SK-N-SH (cell line): Measurements from ENCODE around the gene ISX. TPM values are rescaled to one million over a fixed set of nuclear protein-coding genes. Genes with fewer than 3 reads are reported as not detected.

Experiments
- CTCF ChIA-PET: fragments of 300-600, 350-600 bp; formaldehyde crosslinking; extraction: SDS; loops from one replicate; lab custom pipeline; 2021; lab: Yijun Ruan, JAX
- POLR2A ChIA-PET: fragments of 350-600 bp; sonication (Branson Sonifier 250); formaldehyde crosslinking; extraction: SDS; loops from one replicate; lab custom pipeline; 2020; ENCODE audit warnings: antibody characterized with exemption, inconsistent platforms; lab: Yijun Ruan, JAX
- DNase-seq: peaks from one replicate; pipeline ENCODE4 v3.0.0; 2012
- H2AFZ ChIP-seq: fragments of 200-600 bp; sonication (generic); 2 replicates; pipeline ENCODE4 v1.8.1; 2016; ENCODE audit warnings: antibody characterized with exemption, mild to moderate bottlenecking, low read depth
- H3F3A ChIP-seq: fragments of 200-600 bp; sonication (generic); replicated peaks from 2 replicates; pipeline ENCODE3; 2016; ENCODE audit warnings: antibody characterized with exemption, mild to moderate bottlenecking; ENCODE audit not compliant: insufficient read depth
- H3K27ac ChIP-seq, 2 experiments: fragments of 200-500 bp in 1 of 2; fragments of 200-600 bp in 1 of 2; sonication (Bioruptor generic) in 1 of 2; sonication (generic), shearing (Covaris generic) in 1 of 2; 2 replicates each; pipeline versions ENCODE4 v1.5.1 to v1.6.1; 2014 to 2016; ENCODE audit warnings: low read depth in 2 of 2, inconsistent platforms in 1 of 2, low read length in 1 of 2, mild to moderate bottlenecking in 1 of 2, mixed read lengths in 1 of 2
- H3K27me3 ChIP-seq: fragments of 200-600 bp; sonication (generic), shearing (Covaris generic); 2 replicates; pipeline ENCODE4 v1.6.1; 2016; ENCODE audit warnings: mixed run types; ENCODE audit not compliant: insufficient read depth
- H3K36me3 ChIP-seq, 2 experiments: fragments of 200-500 bp in 1 of 2; fragments of 200-600 bp in 1 of 2; sonication (Bioruptor generic) in 1 of 2; sonication (generic) in 1 of 2; replicated peaks in 1 of 2; 2 replicates each; pipeline versions ENCODE3 to v1.5.1; 2014 to 2016; ENCODE audit warnings: low read length in 1 of 2, mild to moderate bottlenecking in 1 of 2; ENCODE audit not compliant: insufficient read depth in 2 of 2, control insufficient read depth in 1 of 2
- H3K4me1 ChIP-seq, 2 experiments: fragments of 200-500 bp in 1 of 2; fragments of 200-600 bp in 1 of 2; sonication (Bioruptor generic) in 1 of 2; sonication (generic), shearing (Covaris generic) in 1 of 2; 2 replicates each; pipeline versions ENCODE4 v1.5.1 to v1.6.1; 2014 to 2016; ENCODE audit warnings: low read depth in 1 of 2, low read length in 1 of 2, mixed run types in 1 of 2; ENCODE audit not compliant: insufficient read depth in 2 of 2, control insufficient read depth in 1 of 2
- H3K4me2 ChIP-seq: fragments of 200-600 bp; sonication (generic), shearing (Covaris generic); 2 replicates; pipeline ENCODE4 v1.6.1; 2017; ENCODE audit warnings: mixed run types
- H3K4me3 ChIP-seq, 2 experiments: fragments of 200-500 bp in 1 of 2; fragments of 200-600 bp in 1 of 2; sonication (Bioruptor generic) in 1 of 2; sonication (generic), shearing (Covaris generic) in 1 of 2; 2 replicates each; pipeline versions ENCODE4 v1.5.1 to v1.8.1; 2014 to 2016; ENCODE audit warnings: low read depth in 2 of 2, inconsistent platforms in 1 of 2, low read length in 1 of 2, mild to moderate bottlenecking in 1 of 2, mixed read lengths in 1 of 2, moderate library complexity in 1 of 2
- H3K79me2 ChIP-seq: fragments of 200-600 bp; sonication (generic); 2 replicates; pipeline ENCODE4 v1.8.1; 2017; ENCODE audit warnings: mild to moderate bottlenecking; ENCODE audit not compliant: insufficient read depth
- H3K9ac ChIP-seq: fragments of 200-600 bp; sonication (generic); 2 replicates; pipeline ENCODE4 v1.6.1; 2017; ENCODE audit warnings: mixed run types
- H3K9me2 ChIP-seq: fragments of 200-600 bp; sonication (generic); 2 replicates; pipeline ENCODE4 v1.6.1; 2017; ENCODE audit warnings: mixed run types
- H3K9me3 ChIP-seq: fragments of 200-600 bp; sonication (generic); 2 replicates; pipeline ENCODE4 v1.6.1; 2017; ENCODE audit warnings: mixed run types, mild to moderate bottlenecking, moderate library complexity
- H4K20me1 ChIP-seq: fragments of 200-600 bp; sonication (generic); 2 replicates; pipeline ENCODE4 v1.6.1; 2017; ENCODE audit warnings: mild to moderate bottlenecking, mixed run types; ENCODE audit not compliant: insufficient read depth
- CTCF ChIP-seq: fragments of 200-600 bp; sonication (generic); IDR thresholded peaks from 2 replicates; pipeline ENCODE4 v1.6.1; 2017; ENCODE audit warnings: antibody characterized with exemption, mild to moderate bottlenecking, moderate library complexity
- MEF2A ChIP-seq: IDR thresholded peaks from 2 replicates; pipeline ENCODE4 v1.4.0; 2012; ENCODE audit warnings: low read depth, borderline replicate concordance
- MXI1 ChIP-seq: IDR thresholded peaks from 2 replicates; pipeline ENCODE4 v1.6.1; 2012; ENCODE audit warnings: mild to moderate bottlenecking, low read depth, low read length, improper control_type of control experiment
- NRF1 ChIP-seq: IDR thresholded peaks from 2 replicates; pipeline ENCODE4 v1.6.1; 2012; ENCODE audit warnings: low read depth, mild to moderate bottlenecking, low read length
- POLR2AphosphoS5 ChIP-seq: IDR thresholded peaks from 2 replicates; pipeline ENCODE4 v1.6.1; 2012; ENCODE audit warnings: low read depth, low read length
- RCOR1 ChIP-seq: fragments of 150-350 bp; IDR thresholded peaks from 2 replicates; pipeline ENCODE4 v1.6.1; 2017; ENCODE audit warnings: antibody characterized with exemption, low read length
- RFX5 ChIP-seq: IDR thresholded peaks from 2 replicates; pipeline ENCODE4 v1.6.1; 2012; ENCODE audit warnings: mild to moderate bottlenecking, improper control_type of control experiment, low read length
- RXRA ChIP-seq: IDR thresholded peaks from 2 replicates; pipeline ENCODE4 v1.4.0; 2012; ENCODE audit warnings: low read depth, mild to moderate bottlenecking, borderline replicate concordance
- SMC3 ChIP-seq: IDR thresholded peaks from 2 replicates; pipeline ENCODE4 v1.6.1; 2012; ENCODE audit warnings: low read depth, low read length, improper control_type of control experiment
- TAF1 ChIP-seq: IDR thresholded peaks from 2 replicates; pipeline ENCODE4 v1.6.1; 2012; ENCODE audit warnings: low read depth, mild to moderate bottlenecking, low read length, moderate library complexity, borderline replicate concordance
- USF1 ChIP-seq: IDR thresholded peaks from 2 replicates; pipeline ENCODE4 v1.4.0; 2012; ENCODE audit warnings: low read depth, borderline replicate concordance
- ZBTB33 ChIP-seq: IDR thresholded peaks from 2 replicates; pipeline ENCODE4 v1.4.0; 2012; ENCODE audit warnings: low read depth, borderline replicate concordance
- WGBS: methylation state at CpG from one replicate; pipeline ENCODE4 v1.1.6; 2017; ENCODE audit warnings: low lambda C conversion rate; 5-methylcytosine and 5-hydroxymethylcytosine counted together
- polyA plus RNA-seq, 3 experiments: library from polyadenylated mRNA; depleted of rRNA; stranded (reverse); fragments of >200 nt; gene quantifications; 2 replicates each; pipeline ENCODE4 v1.2.3, GENCODE V29; 2012
- TF ChIP-seq, protein P1 (sequence below): IDR thresholded peaks from 2 replicates; pipeline ENCODE4 v1.4.0; 2012; ENCODE audit warnings: low read depth

Gene ISX
- polyA plus RNA-seq, 1 of the 3 experiments (the other 2 are of a cell fraction): not detected

DNA sequence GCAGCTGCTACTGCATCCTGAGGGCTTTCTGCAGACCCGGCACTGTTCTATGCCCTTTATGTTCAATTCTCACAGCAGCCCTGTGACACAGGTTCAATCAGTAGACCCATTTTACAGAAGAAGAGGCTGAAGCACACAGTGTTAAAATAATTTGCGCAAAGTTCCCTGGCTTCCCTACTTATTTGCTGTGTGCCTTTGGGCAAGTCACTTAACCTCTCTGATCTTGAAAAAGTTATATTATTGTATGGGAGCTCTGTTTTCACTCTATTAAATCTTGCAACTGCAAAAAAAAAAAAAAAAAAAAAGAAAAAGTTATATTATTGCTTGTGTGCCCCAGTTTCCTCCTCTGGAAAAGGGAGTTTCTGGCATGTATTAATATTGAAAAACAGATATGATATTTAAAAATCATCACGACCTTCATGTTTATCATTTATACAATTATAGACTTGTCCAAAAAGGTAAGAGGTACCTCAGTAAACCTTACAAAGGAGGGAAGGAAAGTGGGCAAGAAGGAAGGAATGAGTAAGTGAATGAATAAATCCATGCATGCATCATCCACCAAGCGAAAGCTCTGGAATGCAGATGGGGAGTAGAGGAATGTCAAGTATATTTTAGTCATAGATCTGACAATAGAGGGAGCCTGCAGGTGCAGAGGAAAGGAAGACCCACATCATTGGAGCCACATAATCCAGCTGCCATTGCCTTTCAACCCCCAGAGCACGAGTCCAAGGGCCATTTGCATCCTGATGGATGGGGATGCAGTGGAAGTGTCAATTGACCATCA lies 21.2 kb upstream of the ISX start:
- no peak overlapping the region for H3K4me2 ChIP-seq
- TF ChIP-seq, protein P1, sequence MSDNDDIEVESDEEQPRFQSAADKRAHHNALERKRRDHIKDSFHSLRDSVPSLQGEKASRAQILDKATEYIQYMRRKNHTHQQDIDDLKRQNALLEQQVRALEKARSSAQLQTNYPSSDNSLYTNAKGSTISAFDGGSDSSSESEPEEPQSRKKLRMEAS: no peak
- TF ChIP-seq CTCF (no peak), MXI1 (no peak), POLR2AphosphoS5 (no peak), MEF2A (no peak), TAF1 (no peak), USF1 (no peak), ZBTB33 (no peak), SMC3 (no peak), RXRA (no peak), NRF1 (no peak), RCOR1 (no peak), RFX5 (no peak)
- no peak overlapping the region for H3K4me3 ChIP-seq
- no peaks in the 10 kb centered on the region for H3K27me3 ChIP-seq
- no peaks in the 10 kb centered on the region for H3K79me2 ChIP-seq
- no peaks in the 10 kb centered on the region for H4K20me1 ChIP-seq
- no peak overlapping the region for H2AFZ ChIP-seq
- H3K9me2 ChIP-seq: no peaks in the 10 kb centered on the region
- H3K9me3 ChIP-seq: no peaks in the 10 kb centered on the region
- no peaks in the 10 kb centered on the region for H3F3A ChIP-seq
- H3K36me3 ChIP-seq: no peaks in the 10 kb centered on the region
- no peak for DNase-seq
- ChIA-PET POLR2A (no interaction called here), CTCF (interaction anchor here (3.4 kb wide), 1 partner anchor 21 kb away, joined by 10 read pairs; no protein-coding TSS in a partner anchor)
- WGBS: 50% methylated on average over 5 of the region's 5 CpGs
- H3K27ac ChIP-seq: no peak overlapping the region
- H3K9ac ChIP-seq: no peak overlapping the region
- H3K4me1 ChIP-seq: peaks cover 0 to 2% of the 10 kb centered on the region in 2 experiments; a peak in 1 of 4 replicates
